ENCODE measurements around the gene ALMS1.
"Not testable (repeated sequence)": the region's sequence is repeated elsewhere in the genome, so short reads cannot be mapped to it uniquely, and the experiment has no call there.

The ALMS1 gene, protein sequence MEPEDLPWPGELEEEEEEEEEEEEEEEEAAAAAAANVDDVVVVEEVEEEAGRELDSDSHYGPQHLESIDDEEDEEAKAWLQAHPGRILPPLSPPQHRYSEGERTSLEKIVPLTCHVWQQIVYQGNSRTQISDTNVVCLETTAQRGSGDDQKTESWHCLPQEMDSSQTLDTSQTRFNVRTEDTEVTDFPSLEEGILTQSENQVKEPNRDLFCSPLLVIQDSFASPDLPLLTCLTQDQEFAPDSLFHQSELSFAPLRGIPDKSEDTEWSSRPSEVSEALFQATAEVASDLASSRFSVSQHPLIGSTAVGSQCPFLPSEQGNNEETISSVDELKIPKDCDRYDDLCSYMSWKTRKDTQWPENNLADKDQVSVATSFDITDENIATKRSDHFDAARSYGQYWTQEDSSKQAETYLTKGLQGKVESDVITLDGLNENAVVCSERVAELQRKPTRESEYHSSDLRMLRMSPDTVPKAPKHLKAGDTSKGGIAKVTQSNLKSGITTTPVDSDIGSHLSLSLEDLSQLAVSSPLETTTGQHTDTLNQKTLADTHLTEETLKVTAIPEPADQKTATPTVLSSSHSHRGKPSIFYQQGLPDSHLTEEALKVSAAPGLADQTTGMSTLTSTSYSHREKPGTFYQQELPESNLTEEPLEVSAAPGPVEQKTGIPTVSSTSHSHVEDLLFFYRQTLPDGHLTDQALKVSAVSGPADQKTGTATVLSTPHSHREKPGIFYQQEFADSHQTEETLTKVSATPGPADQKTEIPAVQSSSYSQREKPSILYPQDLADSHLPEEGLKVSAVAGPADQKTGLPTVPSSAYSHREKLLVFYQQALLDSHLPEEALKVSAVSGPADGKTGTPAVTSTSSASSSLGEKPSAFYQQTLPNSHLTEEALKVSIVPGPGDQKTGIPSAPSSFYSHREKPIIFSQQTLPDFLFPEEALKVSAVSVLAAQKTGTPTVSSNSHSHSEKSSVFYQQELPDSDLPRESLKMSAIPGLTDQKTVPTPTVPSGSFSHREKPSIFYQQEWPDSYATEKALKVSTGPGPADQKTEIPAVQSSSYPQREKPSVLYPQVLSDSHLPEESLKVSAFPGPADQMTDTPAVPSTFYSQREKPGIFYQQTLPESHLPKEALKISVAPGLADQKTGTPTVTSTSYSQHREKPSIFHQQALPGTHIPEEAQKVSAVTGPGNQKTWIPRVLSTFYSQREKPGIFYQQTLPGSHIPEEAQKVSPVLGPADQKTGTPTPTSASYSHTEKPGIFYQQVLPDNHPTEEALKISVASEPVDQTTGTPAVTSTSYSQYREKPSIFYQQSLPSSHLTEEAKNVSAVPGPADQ (N-terminal part only)

GRCh38 chr2:73385504-73386341 is at the start of gene ALMS1:
TSS of gene ALMS1 (plus strand) at chr2:73385836. CDS start at chr2:73385869, 33 bp downstream.
- DNase-seq (ENCODE audit: low read depth in 2 of 2): peak; percentile 77 to 79

DNA sequence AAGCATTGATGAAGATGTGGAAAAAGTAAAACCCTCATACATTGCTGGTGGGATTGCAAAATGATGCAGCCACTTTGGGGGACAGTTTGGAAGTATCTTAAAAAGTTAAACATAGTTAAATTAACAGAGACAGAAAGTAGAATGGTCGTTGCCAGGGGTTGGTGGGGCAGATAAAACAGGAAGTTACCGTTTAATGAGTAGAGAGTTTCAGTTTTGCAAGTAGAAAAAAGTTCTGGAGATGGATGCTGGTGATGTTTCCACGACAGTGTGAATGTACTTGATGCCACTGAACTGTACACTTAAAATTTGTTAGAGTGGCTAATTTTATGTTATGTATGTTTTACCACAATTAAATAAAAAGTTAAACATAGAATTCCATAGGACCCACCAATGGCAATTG is 47.8 kb upstream of the ALMS1 start:
- DNase-seq (ENCODE audit: low read depth in 2 of 2): no peak

DNA sequence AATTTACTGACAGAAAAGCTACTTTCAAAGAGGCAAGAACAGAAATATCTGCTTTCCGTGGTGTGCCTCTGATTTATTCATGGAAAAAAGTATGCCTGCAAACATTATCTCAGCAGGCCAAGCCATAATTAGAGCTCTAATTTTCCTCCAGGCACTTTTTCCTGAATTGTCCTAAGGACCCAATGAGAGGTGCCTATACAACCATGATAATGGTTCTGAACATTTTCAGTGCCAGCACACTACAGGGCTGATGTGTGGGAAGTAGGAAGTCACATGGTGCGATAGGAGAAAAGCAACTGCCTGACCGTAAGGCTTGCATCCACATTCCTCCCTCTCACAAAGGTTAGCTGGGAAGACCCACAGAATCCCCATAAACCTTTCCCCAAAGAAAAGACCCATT is 46.4 kb upstream of the ALMS1 start:
- no peak for DNase-seq (ENCODE audit: low read depth in 2 of 2)

DNA sequence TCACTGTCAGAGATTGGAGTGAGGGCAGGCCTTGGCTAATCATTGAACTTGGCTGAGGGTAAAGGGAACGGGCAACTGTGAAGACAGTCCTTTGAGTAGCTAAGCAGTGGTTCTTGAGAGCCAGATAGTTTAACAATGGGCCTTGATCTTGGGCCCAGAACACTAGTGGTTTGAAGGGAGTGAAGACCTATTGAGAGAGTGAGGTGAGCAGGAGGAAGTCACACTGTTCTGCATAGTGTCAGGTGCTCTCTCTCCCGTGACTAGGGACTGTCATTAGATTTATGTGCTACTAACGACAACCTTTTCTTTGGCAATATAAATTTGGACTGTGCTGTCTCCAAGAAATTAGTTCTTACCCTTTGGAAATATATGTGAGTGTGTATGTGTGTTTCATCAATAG is 44.6 kb upstream of the ALMS1 start:
- no peak for DNase-seq (ENCODE audit: low read depth in 2 of 2)

GRCh38 chr2:73343992-73344391 is 41.6 kb upstream of the ALMS1 start:
- no peak for DNase-seq (ENCODE audit: low read depth in 2 of 2)

DNA sequence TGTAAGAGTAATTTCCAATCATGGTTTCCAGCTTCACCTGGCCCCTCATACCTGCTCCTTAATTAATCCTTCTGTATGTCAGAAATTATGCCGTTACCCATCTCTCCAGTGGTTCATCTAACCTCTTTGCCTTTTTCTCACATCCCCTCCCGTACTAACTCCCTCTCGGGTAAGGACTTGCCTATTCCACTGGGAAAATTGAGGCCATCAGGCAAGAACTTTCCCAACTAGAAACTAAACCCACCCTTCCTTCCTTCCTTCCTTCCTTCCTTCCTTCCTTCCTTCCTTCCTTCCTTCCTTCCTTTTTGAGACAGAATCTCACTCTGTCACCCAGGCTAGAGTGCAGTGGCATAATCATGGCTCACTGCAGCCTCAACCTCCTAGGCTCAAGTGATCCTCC is 40.9 kb upstream of the ALMS1 start:
- DNase-seq (ENCODE audit: low read depth in 2 of 2): not testable (repeated sequence)

DNA sequence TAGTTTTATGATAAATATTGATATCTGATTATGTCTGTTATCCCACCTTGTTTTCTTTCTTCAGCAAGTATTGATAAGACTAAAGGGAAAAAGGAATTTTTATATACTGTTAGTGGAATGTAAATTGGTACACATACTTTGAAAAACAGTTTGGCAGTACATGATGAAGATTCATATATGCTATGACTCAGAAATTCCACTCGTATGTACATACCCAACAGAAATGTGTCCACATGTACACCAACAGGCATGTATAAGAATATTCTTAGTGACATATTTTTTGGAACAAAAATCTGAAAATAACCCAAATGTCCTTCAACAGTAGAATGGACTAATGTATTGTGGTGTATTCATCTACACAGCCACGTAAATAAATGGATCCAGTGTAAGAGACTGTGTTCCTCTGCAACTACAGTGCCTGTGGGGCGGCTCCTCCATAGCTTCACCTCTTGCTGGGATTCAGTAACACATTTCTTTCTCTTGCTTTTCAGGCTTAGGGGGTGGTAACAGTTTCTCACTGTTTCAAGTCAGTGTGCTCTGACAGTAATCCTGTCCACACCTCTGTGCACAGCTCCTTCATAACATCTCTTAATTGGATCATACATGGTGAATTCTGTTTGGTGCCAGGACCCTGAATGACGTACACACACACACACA is 35.5 kb upstream of the ALMS1 start:
- DNase-seq (ENCODE audit: low read depth in 2 of 2): no peak

DNA sequence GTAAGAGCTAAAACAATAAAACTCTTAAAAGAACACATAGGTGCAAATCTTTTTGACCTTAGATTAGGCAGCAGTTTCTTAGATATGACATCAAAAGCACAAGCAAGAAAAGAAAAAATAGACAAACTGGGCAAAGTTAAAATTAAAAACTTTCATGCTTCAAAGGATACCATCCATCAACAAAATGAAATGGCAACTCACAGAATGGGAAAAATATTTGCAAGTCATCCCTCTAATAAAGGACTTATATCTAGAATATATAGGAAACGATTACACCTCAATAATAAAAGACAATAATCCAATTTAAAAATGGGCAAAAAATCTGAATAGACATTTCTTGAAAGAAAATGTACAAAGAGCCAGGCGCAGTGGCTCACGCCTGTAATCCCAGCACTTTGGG is 29.5 kb upstream of the ALMS1 start:
- DNase-seq (ENCODE audit: low read depth in 2 of 2): no peak

GRCh38 chr2:73359915-73360697 is 25.5 kb upstream of the ALMS1 start:
- no peak for DNase-seq (ENCODE audit: low read depth in 2 of 2)

- no peak for DNase-seq (ENCODE audit: low read depth in 2 of 2)
These were observed 19.6 kb upstream of the ALMS1 start for GRCh38 chr2:73366060-73366459.

DNA sequence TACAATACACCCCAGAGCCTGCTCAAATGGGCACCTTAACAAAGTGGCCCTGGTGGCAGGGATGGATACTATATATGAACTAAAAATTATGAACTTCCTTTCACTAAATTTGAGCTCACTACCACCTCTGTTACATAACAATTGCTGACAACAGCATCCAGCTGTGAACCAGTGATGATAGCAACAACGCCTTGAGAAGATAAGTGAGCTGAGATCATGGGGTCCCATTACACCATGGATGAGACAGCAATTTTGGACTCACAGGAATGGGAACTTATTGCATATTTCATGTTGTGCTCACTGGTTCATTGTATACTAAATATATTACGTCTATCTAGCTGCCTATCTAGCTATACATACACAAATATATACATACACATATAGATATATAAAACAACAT is 16.9 kb upstream of the ALMS1 start:
- no peak for DNase-seq (ENCODE audit: low read depth in 2 of 2)

DNA sequence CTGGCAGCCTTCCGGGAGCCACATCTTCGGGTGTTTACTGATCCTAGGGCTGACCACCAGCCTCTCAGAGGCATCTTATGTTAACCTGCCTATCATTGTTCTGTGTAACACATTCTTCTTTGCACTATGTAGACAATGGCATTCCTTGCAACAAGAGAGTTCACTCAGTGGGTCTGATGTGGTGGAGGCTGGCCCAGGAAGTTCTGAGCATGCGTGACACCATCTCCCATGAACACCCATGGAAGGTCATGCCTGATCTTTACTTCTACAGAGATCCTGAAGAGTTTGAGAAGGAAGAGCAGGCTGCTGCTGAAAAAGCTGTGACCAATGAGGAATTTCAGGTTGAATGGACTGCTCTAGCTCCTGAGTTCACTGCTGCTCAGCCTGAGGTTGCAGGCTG is 15.3 kb upstream of the ALMS1 start:
- DNase-seq (ENCODE audit: low read depth in 2 of 2): no peak

GRCh38 chr2:73373344-73373743 is 12.3 kb upstream of the ALMS1 start:
- DNase-seq (ENCODE audit: low read depth in 2 of 2): no peak

DNA sequence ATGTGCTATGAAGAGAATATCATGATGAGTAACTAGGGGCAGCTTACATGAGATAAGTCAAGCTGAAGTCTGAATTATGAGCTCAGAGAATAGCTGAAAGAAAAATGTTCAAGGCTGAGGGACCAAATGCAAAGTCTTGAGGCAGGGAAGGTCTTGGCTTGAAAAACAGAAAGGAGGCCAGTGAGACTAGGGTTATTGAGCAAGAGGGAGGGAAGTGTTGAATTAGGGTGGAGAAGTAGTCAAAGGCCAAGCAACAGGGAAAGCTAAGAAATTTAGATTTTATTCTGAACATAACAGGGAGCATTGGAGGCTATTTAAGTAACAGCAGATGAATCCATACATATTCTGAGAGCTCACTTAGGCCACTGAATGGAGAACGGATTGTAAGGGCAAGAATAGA is 11.4 kb upstream of the ALMS1 start:
- DNase-seq (ENCODE audit: low read depth in 2 of 2): no peak

GRCh38 chr2:73376681-73377080 is 9.0 kb upstream of the ALMS1 start:
- DNase-seq (ENCODE audit: low read depth in 2 of 2): no peak

DNA sequence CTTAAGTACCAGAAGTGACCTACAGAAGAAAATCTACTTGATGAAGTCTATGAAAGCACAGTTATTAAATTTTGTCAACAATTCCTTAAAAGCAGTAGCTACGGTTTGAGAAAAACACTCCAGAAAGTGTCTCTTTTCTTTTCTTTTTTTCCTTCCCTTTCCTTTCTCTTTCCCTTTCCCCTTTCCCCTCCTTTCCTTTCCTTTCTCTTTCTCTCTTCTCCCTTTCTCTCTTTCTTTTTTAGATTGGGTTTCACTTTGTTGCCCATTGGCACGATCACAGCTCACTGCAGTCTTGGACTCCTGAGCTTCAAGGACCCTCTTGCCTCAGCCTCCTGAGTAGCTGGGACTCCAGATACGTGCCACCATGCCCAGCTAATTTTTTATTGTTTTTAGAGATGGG is 2.6 kb upstream of the ALMS1 start:
- DNase-seq (ENCODE audit: low read depth in 2 of 2): no peak

GRCh38 chr2:73385123-73385503 is 523 bp upstream of the ALMS1 start:
- no peak for DNase-seq (ENCODE audit: low read depth in 2 of 2)

DNA sequence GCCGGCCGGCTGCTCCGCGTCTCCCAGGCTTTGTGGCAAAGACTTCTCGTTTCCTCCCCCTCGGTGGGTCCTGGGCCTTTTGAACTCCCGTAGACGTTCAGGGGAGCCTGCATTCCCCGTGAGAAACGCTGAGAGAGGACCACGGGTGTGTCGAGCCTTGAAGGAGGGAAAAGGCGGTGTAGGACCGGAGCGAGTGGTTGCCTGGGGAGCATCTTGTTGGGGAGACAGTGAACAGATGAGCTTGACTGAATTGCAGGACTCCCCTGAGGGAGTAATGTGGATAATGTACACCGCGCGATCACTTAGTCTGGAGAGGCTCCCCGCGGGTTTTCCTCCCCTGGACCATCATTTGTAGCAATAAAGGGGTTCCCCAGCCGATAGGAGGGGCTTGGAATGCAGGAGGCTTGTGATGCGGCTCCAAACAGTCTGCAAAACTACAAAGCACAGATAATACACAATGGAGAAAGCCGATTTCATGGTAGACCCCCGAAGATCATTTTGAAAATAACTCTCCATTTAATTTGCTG is 769 bp downstream of the ALMS1 start:
- DNase-seq (ENCODE audit: low read depth in 2 of 2): no peak

DNA sequence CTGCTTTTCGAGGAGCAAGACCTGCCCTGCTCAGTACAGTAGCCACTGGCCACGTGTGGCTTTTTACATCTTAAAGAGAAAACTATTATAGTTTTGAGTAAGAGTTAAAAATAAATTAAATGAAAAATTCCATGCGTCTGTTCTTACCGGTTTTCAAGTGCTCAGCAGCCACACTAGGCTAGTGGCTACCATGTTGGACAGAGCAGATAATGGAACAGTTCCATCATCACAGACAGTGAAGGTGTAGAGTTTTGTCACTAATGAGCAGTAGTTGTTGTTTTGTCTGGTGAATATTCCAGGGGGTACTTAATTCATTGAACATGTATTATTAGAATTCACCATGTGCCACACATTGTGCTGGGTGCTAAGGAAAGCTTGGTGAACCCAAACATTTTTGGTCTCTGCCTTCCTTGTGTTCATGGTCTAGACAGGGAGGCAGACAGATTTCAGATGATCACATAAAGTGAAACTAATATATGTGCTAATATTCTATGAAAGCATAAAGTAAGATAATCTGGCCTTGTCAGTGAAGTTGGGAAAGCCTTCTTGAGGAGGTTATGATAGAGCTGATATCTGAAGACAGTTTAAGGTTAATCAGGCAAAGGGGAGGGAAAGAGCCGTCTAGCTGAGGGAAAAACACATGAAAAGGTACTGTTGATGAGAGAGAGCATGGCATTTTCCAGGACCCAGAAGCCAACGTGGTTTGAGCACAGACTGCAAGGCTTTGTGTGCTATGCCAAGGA is 1.4 kb downstream of the ALMS1 start:
- no peak for DNase-seq (ENCODE audit: low read depth in 2 of 2)

Data from activated CD4-positive, alpha-beta T cell treated with anti-CD3 and anti-CD28 coated beads for 24 hours (primary cell).